A673 (cell line): Measurements from ENCODE around the gene HECTD4. TPM values are rescaled to one million over a fixed set of nuclear protein-coding genes. Genes with fewer than 3 reads are reported as not detected.

Source experiments
- BruUV-seq: library from RNA; stranded (reverse); fragments of 400-500 nt; replicated peaks from 2 replicates; lab custom pipeline; 2021; lab: Mats Ljungman, UMichigan
- CTCF ChIA-PET: fragments of 300-600 bp; sonication (Branson Sonifier 250); formaldehyde crosslinking; loops from one replicate; lab custom pipeline; 2022; ENCODE audit warnings: antibody characterized with exemption; lab: Charles Lee
- POLR2A ChIA-PET: fragments of 300-600 bp; sonication (Branson Sonifier 250); formaldehyde crosslinking; loops from one replicate; lab custom pipeline; 2022; ENCODE audit warnings: antibody characterized with exemption; ENCODE audit not compliant: low non-redundant PET; lab: Charles Lee
- DNase-seq: peaks from one replicate; pipeline ENCODE4 v3.0.0-alpha.2; 2015; ENCODE audit warnings: low spot score
- H3K27ac ChIP-seq: fragments of 200-600 bp; sonication (generic); 2 replicates; pipeline ENCODE4 v1.5.1; 2016; ENCODE audit warnings: mixed run types, low read depth, mild to moderate bottlenecking, mixed read lengths, antibody characterized with exemption, low read length; ENCODE audit not compliant: poor library complexity, severe bottlenecking
- H3K27me3 ChIP-seq: fragments of 200-600 bp; sonication (generic); replicated peaks from 2 replicates; pipeline ENCODE4 v1.6.1; 2017; ENCODE audit warnings: mixed run types, low read depth, mild to moderate bottlenecking, mixed read lengths, antibody characterized with exemption, low read length; ENCODE audit not compliant: insufficient read depth, poor library complexity
- H3K36me3 ChIP-seq: fragments of 200-600 bp; sonication (generic); 2 replicates; pipeline ENCODE4 v1.6.1; 2016; ENCODE audit warnings: mixed run types, mild to moderate bottlenecking, mixed read lengths, antibody characterized with exemption, low read length; ENCODE audit not compliant: insufficient read depth, poor library complexity, severe bottlenecking
- H3K4me1 ChIP-seq: fragments of 200-600 bp; sonication (generic); 2 replicates; pipeline ENCODE4 v1.6.1; 2017; ENCODE audit warnings: mixed run types, mild to moderate bottlenecking, mixed read lengths, antibody characterized with exemption, low read length; ENCODE audit not compliant: insufficient read depth, poor library complexity, severe bottlenecking
- H3K4me3 ChIP-seq: fragments of 200-600 bp; sonication (generic); 2 replicates; pipeline ENCODE4 v1.5.1; 2016; ENCODE audit warnings: low read depth, mixed run types, mild to moderate bottlenecking, mixed read lengths, low read length; ENCODE audit not compliant: poor library complexity, severe bottlenecking
- H3K9me3 ChIP-seq: fragments of 200-600 bp; sonication (generic); 2 replicates; pipeline ENCODE4 v1.6.1; 2016; ENCODE audit warnings: mixed run types, low read depth, mild to moderate bottlenecking, mixed read lengths, antibody characterized with exemption, low read length; ENCODE audit not compliant: poor library complexity, severe bottlenecking
- CTCF ChIP-seq: fragments of 300-800, 200-600 bp; sonication (generic); conservative IDR thresholded peaks from 2 replicates; pipeline ENCODE4 v1.5.1; 2017; ENCODE audit warnings: low read depth, mild to moderate bottlenecking, antibody characterized with exemption, low read length, moderate library complexity, mixed read lengths
- EZH2 ChIP-seq: fragments of 200-600 bp; sonication (generic); IDR thresholded peaks from 2 replicates; pipeline ENCODE4 v1.6.1; 2017; ENCODE audit warnings: borderline replicate concordance, low read depth, mild to moderate bottlenecking, mixed read lengths, antibody characterized with exemption, low read length; ENCODE audit not compliant: poor library complexity, severe bottlenecking
- intact Hi-C: fragments of 100-400 bp; cut with micrococcal nuclease; formaldehyde crosslinking; loops from one replicate; pipeline ENCODE4 v1.10.0; 2022; ENCODE audit not compliant: unreplicated experiment
- total RNA-seq: library from RNA; stranded (reverse); gene quantifications from 2 replicates; pipeline ENCODE4 v1.2.3, GENCODE V29; 2021

Gene HECTD4
- total RNA-seq, 1 experiment from 2014 or later, result 52.1 TPM

- intact Hi-C loops, result no loop called here
- TF ChIP-seq EZH2 (no peak), CTCF (peak; percentile 31; the same call in 1 of the 2 replicates)
- BruUV-seq, result no TSS peak
- no peaks in the 10 kb centered on the region for H3K9me3 ChIP-seq
- H3K4me1 ChIP-seq, result no peaks in the 10 kb centered on the region
- no peak overlapping the region for H3K27ac ChIP-seq
- peaks cover 19% of the 10 kb centered on the region for H3K36me3 ChIP-seq
- no peak overlapping the region for H3K4me3 ChIP-seq
- POLR2A ChIA-PET, result no interaction called here
- DNase-seq, result peak; percentile 6
- no peaks in the 10 kb centered on the region for H3K27me3 ChIP-seq
- CTCF ChIA-PET, result interaction anchor here (0.6 kb wide), 1 partner anchor 42 kb away, joined by 3 read pairs; no protein-coding TSS in a partner anchor
Observed at GRCh38 chr12:112261559-112261958, 120.7 kb downstream of the HECTD4 start.

- CTCF ChIA-PET, result no interaction called here
- intact Hi-C loops, result no loop called here
Observed at GRCh38 chr12:112258926-112259325, 123.3 kb downstream of the HECTD4 start.

GRCh38 chr12:112256780-112257179, 125.5 kb downstream of the HECTD4 start:
- DNase-seq, result no peak
- Histone ChIP-seq H3K9me3 (no peaks in the 10 kb centered on the region), H3K27me3 (no peaks in the 10 kb centered on the region), H3K4me3 (no peak overlapping the region), H3K36me3 (peaks cover 21% of the 10 kb centered on the region), H3K27ac (no peak overlapping the region), H3K4me1 (no peaks in the 10 kb centered on the region)
- intact Hi-C loops, result no loop called here
- TF ChIP-seq EZH2, result no peak
- TF ChIP-seq CTCF, result no peak
- ChIA-PET POLR2A (no interaction called here), CTCF (interaction anchor here (1.9 kb wide), 1 partner anchor 59 kb away, joined by 5 read pairs; no protein-coding TSS in a partner anchor)
- BruUV-seq, result no TSS peak

More at GRCh38 chr12:112258926-112259325, 123.3 kb downstream of the HECTD4 start:
- Histone ChIP-seq H3K4me3 (no peak overlapping the region), H3K4me1 (no peaks in the 10 kb centered on the region), H3K27ac (no peak overlapping the region), H3K27me3 (no peaks in the 10 kb centered on the region), H3K36me3 (peaks cover 19% of the 10 kb centered on the region), H3K9me3 (no peaks in the 10 kb centered on the region)
- POLR2A ChIA-PET, result no interaction called here
- BruUV-seq, result no TSS peak
- TF ChIP-seq CTCF (no peak), EZH2 (no peak)
- DNase-seq, result no peak
